H1 (cell line): ENCODE results near the gene TWNK. TPM values are rescaled to one million over a fixed set of nuclear protein-coding genes. Genes with fewer than 3 reads are reported as not detected.

Source experiments
- CTCF ChIA-PET: fragments of 300-600 bp; sonication (Branson Sonifier 250); formaldehyde crosslinking; loops from one replicate; lab custom pipeline; 2021; ENCODE audit not compliant: partially characterized antibody; lab: Charles Lee
- POLR2A ChIA-PET: fragments of 300-600 bp; sonication (Branson Sonifier 250); formaldehyde crosslinking; loops from one replicate; lab custom pipeline; 2021; ENCODE audit warnings: inconsistent platforms; ENCODE audit not compliant: partially characterized antibody; lab: Charles Lee
- DNase-seq, 2 experiments: peaks; one replicate each; pipeline versions ENCODE4 v3.0.0 to v3.0.0-alpha.2; 2010 to 2022; ENCODE audit warnings: low spot score in 2 of 2, low read depth in 1 of 2, mixed read lengths in 1 of 2
- FAIRE-seq: peaks from 2 replicates; lab custom pipeline; 2011; peaks lifted over from hg19 to GRCh38; lab: Jason Lieb, UNC
- H2AFZ ChIP-seq: 2 replicates; pipeline ENCODE4 v1.8.1; 2012; ENCODE audit warnings: low read length, inconsistent platforms
- H2AK5ac ChIP-seq: 2 replicates; pipeline ENCODE4 v1.6.1; 2013; ENCODE audit warnings: low read depth, low read length
- H2BK120ac ChIP-seq: replicated peaks from 2 replicates; pipeline ENCODE3; 2013; ENCODE audit warnings: low read depth, low read length, inconsistent platforms
- H2BK12ac ChIP-seq: 2 replicates; pipeline ENCODE4 v1.6.1; 2013; ENCODE audit warnings: low read depth, low read length
- H2BK15ac ChIP-seq: 2 replicates; pipeline ENCODE4 v1.6.1; 2013; ENCODE audit warnings: low read length
- H2BK20ac ChIP-seq: 2 replicates; pipeline ENCODE4 v1.6.1; 2013; ENCODE audit warnings: low read length
- H2BK5ac ChIP-seq: 2 replicates; pipeline ENCODE4 v1.6.1; 2013; ENCODE audit warnings: low read depth, low read length
- H3K14ac ChIP-seq: 2 replicates; pipeline ENCODE4 v1.6.1; 2013; ENCODE audit warnings: inconsistent platforms; ENCODE audit not compliant: insufficient read length
- H3K18ac ChIP-seq: 2 replicates; pipeline ENCODE4 v1.6.1; 2013; ENCODE audit warnings: low read length; ENCODE audit errors: extremely low read depth
- H3K23ac ChIP-seq: 2 replicates; pipeline ENCODE4 v1.6.1; 2013; ENCODE audit warnings: inconsistent platforms; ENCODE audit not compliant: insufficient read length
- H3K23me2 ChIP-seq: 2 replicates; pipeline ENCODE4 v1.6.1; 2013; ENCODE audit warnings: low read depth, low read length
- H3K27ac ChIP-seq: 2 replicates; pipeline ENCODE4 v1.6.1; 2011; ENCODE audit warnings: low read depth, low read length, inconsistent platforms
- H3K27me3 ChIP-seq, 4 experiments: replicated peaks in 1 of 4; 1 replicate in 1 of 4; 2 replicates in 3 of 4; pipeline versions ENCODE4 v1.6.1 to v1.8.1; 2011 to 2013; ENCODE audit warnings: low read length in 3 of 4, mild to moderate bottlenecking in 3 of 4, inconsistent platforms in 2 of 4, mixed read lengths in 2 of 4, moderate library complexity in 1 of 4; ENCODE audit not compliant: control insufficient read depth in 3 of 4, insufficient read depth in 3 of 4; ENCODE audit errors: extremely low read depth in 1 of 4
- H3K36me3 ChIP-seq, 4 experiments: 2 replicates each; pipeline versions ENCODE4 v1.6.1 to v1.8.1; 2011 to 2013; ENCODE audit warnings: mild to moderate bottlenecking in 4 of 4, low read length in 3 of 4, moderate library complexity in 2 of 4, control low read depth in 1 of 4, inconsistent platforms in 1 of 4; ENCODE audit not compliant: insufficient read depth in 4 of 4, control insufficient read depth in 2 of 4
- H3K4ac ChIP-seq: replicated peaks from 2 replicates; pipeline ENCODE3; 2013; ENCODE audit warnings: low read length, low read depth, mixed read lengths, inconsistent platforms; ENCODE audit not compliant: insufficient read length
- H3K4me1 ChIP-seq, 4 experiments: replicated peaks in 1 of 4; 1 replicate in 1 of 4; 2 replicates in 3 of 4; pipeline versions ENCODE4 v1.6.1 to v1.8.1; 2011 to 2013; ENCODE audit warnings: low read length in 3 of 4, inconsistent platforms in 2 of 4, mixed read lengths in 1 of 4; ENCODE audit not compliant: insufficient read depth in 4 of 4, control insufficient read depth in 3 of 4
- H3K4me2 ChIP-seq, 2 experiments: 2 replicates each; pipeline versions ENCODE4 v1.6.1 to v1.8.1; 2011 to 2013; ENCODE audit warnings: low read depth in 2 of 2, low read length in 2 of 2, control low read depth in 1 of 2, inconsistent platforms in 1 of 2, mild to moderate bottlenecking in 1 of 2; ENCODE audit not compliant: insufficient read depth in 1 of 2
- H3K4me3 ChIP-seq, 4 experiments: fragments of 200-600, 300-600 bp in 1 of 4; sonication (generic), shearing (Covaris generic), sonication (Bioruptor Twin) in 1 of 4; 2 replicates each; pipeline versions ENCODE4 v1.5.1 to v1.8.1; 2011 to 2016; ENCODE audit warnings: low read length in 4 of 4, low read depth in 3 of 4, control low read depth in 2 of 4, inconsistent platforms in 2 of 4, mild to moderate bottlenecking in 2 of 4, mixed read lengths in 1 of 4, moderate library complexity in 1 of 4; ENCODE audit not compliant: insufficient read depth in 2 of 4; ENCODE audit errors: extremely low read depth in 1 of 4
- H3K56ac ChIP-seq: replicated peaks from 2 replicates; pipeline ENCODE3; 2013; ENCODE audit warnings: low read depth, mild to moderate bottlenecking, mixed read lengths, low read length, inconsistent platforms; ENCODE audit not compliant: insufficient read length
- H3K79me1 ChIP-seq: 2 replicates; pipeline ENCODE4 v1.6.1; 2013; ENCODE audit warnings: low read depth, low read length, control low read depth
- H3K79me2 ChIP-seq, 2 experiments: 2 replicates each; pipeline versions ENCODE4 v1.6.1 to v1.8.1; 2012 to 2013; ENCODE audit warnings: low read length in 2 of 2, mild to moderate bottlenecking in 2 of 2, inconsistent platforms in 1 of 2; ENCODE audit not compliant: insufficient read depth in 2 of 2, control insufficient read depth in 1 of 2
- H3K9ac ChIP-seq, 4 experiments: replicated peaks in 1 of 4; 1 replicate in 1 of 4; 2 replicates in 3 of 4; pipeline versions ENCODE4 v1.6.1 to v1.8.1; 2011 to 2013; ENCODE audit warnings: low read depth in 3 of 4, low read length in 3 of 4, control low read depth in 2 of 4, mild to moderate bottlenecking in 2 of 4, moderate library complexity in 2 of 4, inconsistent platforms in 1 of 4; ENCODE audit errors: extremely low read depth in 1 of 4
- H3K9me3 ChIP-seq, 2 experiments: 2 replicates each; pipeline versions ENCODE4 v1.6.1 to v1.8.1; 2012 to 2013; ENCODE audit warnings: mild to moderate bottlenecking in 2 of 2, moderate library complexity in 2 of 2, control low read depth in 1 of 2, inconsistent platforms in 1 of 2, low read depth in 1 of 2, low read length in 1 of 2, mixed read lengths in 1 of 2; ENCODE audit not compliant: insufficient read depth in 2 of 2
- H4K20me1 ChIP-seq, 2 experiments: replicated peaks in 1 of 2; 2 replicates each; pipeline versions ENCODE3 to v1.8.1; 2011 to 2013; ENCODE audit warnings: inconsistent platforms in 2 of 2, low read length in 2 of 2, mild to moderate bottlenecking in 1 of 2; ENCODE audit not compliant: insufficient read depth in 2 of 2, control insufficient read depth in 1 of 2
- H4K5ac ChIP-seq: 2 replicates; pipeline ENCODE4 v1.6.1; 2013; ENCODE audit warnings: low read length, low read depth, mixed read lengths, inconsistent platforms; ENCODE audit not compliant: insufficient read length
- H4K8ac ChIP-seq: 2 replicates; pipeline ENCODE4 v1.8.0; 2013; ENCODE audit warnings: mild to moderate bottlenecking, moderate library complexity, low read length, inconsistent platforms; ENCODE audit not compliant: insufficient read depth; ENCODE audit errors: extremely low read depth
- H4K91ac ChIP-seq: replicated peaks from 2 replicates; pipeline ENCODE3; 2013; ENCODE audit warnings: low read length, mixed read lengths, inconsistent platforms; ENCODE audit not compliant: insufficient read length
- EP300 ChIP-seq, 2 experiments: IDR thresholded peaks; 1 replicate in 1 of 2; 2 replicates in 1 of 2; pipeline ENCODE4 v1.6.1; 2011 to 2012; ENCODE audit warnings: low read depth in 2 of 2, low read length in 2 of 2, mild to moderate bottlenecking in 2 of 2, borderline replicate concordance in 1 of 2, inconsistent platforms in 1 of 2, moderate library complexity in 1 of 2
- FOSL1 ChIP-seq: IDR thresholded peaks from 2 replicates; pipeline ENCODE4 v1.6.1; 2011; ENCODE audit warnings: mild to moderate bottlenecking, low read depth, low read length, moderate library complexity; ENCODE audit not compliant: insufficient read depth
- GTF2F1 ChIP-seq: IDR thresholded peaks from 2 replicates; pipeline ENCODE4 v1.6.1; 2012; ENCODE audit warnings: low read depth, low read length, improper control_type of control experiment, borderline replicate concordance
- RFX5 ChIP-seq: IDR thresholded peaks from 2 replicates; pipeline ENCODE4 v1.6.1; 2011; ENCODE audit warnings: low read depth, low read length, improper control_type of control experiment, borderline replicate concordance
- WGBS, 2 experiments: shearing (Covaris generic) in 1 of 2; methylation state at CpG; one replicate each; pipeline versions ENCODE4 v1.1.6 to v1.1.7; 2013 to 2015; ENCODE audit warnings: low lambda C conversion rate in 2 of 2, mixed read lengths in 2 of 2, inconsistent platforms in 1 of 2, low coverage in 1 of 2, missing lambda C conversion rate in 1 of 2; ENCODE audit not compliant: insufficient replicate concordance in 2 of 2, insufficient coverage in 1 of 2, insufficient read length in 1 of 2; ENCODE audit errors: extremely low coverage in 1 of 2, missing lambda C conversion rate in 1 of 2; 5-methylcytosine and 5-hydroxymethylcytosine counted together
- polyA plus RNA-seq, 7 experiments: library from polyadenylated mRNA; depleted of rRNA in 3 of 7; stranded (reverse) in 5 of 7; unstranded in 2 of 7; fragments of >200 nt in 5 of 7; fragments of 200-250 nt in 2 of 7; gene quantifications; 1 replicate in 5 of 7; 2 replicates in 1 of 7; 4 replicates in 1 of 7; pipeline versions ENCODE4 v1.2.1 to v1.2.3, GENCODE V29; 2011 to 2013; ENCODE audit warnings: missing spikeins in 2 of 7, mixed read lengths in 2 of 7
- total RNA-seq: library from RNA; stranded (reverse); fragmentation: NEBNext Ultra II Directional; extraction: Animal tissue kit (Norgen Biotek cat#: 25700); gene quantifications from 2 replicates; pipeline ENCODE4 v1.2.1, GENCODE V29; 2021

The TWNK gene
- total and polyA plus RNA-seq, 2 of the 8 experiments (the other 6 are each of a cell fraction or from before 2014, with no cell fraction given): 15.4 to 32.5 TPM

GRCh38 chr10:101005361-101005760 is 18.0 kb downstream of the TWNK start:
- no peak for DNase-seq
- Histone ChIP-seq H2BK5ac (no peak overlapping the region), H3K18ac (no peak overlapping the region), H3K4me1 (peaks cover 0 to 15% (median 9%) of the 10 kb centered on the region in 4 experiments; a peak in 6 of 7 replicates), H4K5ac (no peak overlapping the region), H2BK12ac (no peak overlapping the region), H3K4ac (no peak overlapping the region), H3K27ac (no peak overlapping the region), H3K14ac (no peak overlapping the region), H2BK120ac (no peak overlapping the region), H3K4me3 (no peak overlapping the region), H2BK20ac (no peak overlapping the region), H4K8ac (no peak overlapping the region), H3K4me2 (no peak overlapping the region), H2BK15ac (no peak overlapping the region), H3K79me2 (peaks cover 0 to 25% of the 10 kb centered on the region in 2 experiments; a peak in 2 of 4 replicates), H4K91ac (no peak overlapping the region), H2AFZ (no peak overlapping the region), H3K36me3 (peaks cover 11 to 47% (median 31%) of the 10 kb centered on the region in 4 experiments; a peak in 7 of 8 replicates), H3K79me1 (peaks cover 6% of the 10 kb centered on the region; the same call in 1 of the 2 replicates), H2AK5ac (no peak overlapping the region), H4K20me1 (peaks cover 2 to 19% of the 10 kb centered on the region in 2 experiments), H3K9ac (no peak overlapping the region), H3K23ac (no peak overlapping the region), H3K27me3 (no peaks in the 10 kb centered on the region), H3K23me2 (peaks cover 4% of the 10 kb centered on the region), H3K56ac (no peak overlapping the region), H3K9me3 (no peaks in the 10 kb centered on the region)
- no peak for FAIRE-seq
- 96% methylated on average over 22 of the region's 23 CpGs; no CpG with 5 or more reads in 1 of the 2 experiments for WGBS, 2 experiments
- CTCF ChIA-PET: interaction anchor here (1.0 to 26.8 kb wide), 4 partner anchors 11 to 26 kb away, joined by 4 to 464 read pairs (median 181); partner anchors contain the start of genes LZTS2, MRPL43, PDZD7 and SFXN3
- no peak for TF ChIP-seq RFX5
- no peak for TF ChIP-seq GTF2F1
- TF ChIP-seq FOSL1: no peak
- no peak for TF ChIP-seq EP300 (IDR thresholded peaks at IDR 0.05; ENCODE audit: borderline replicate concordance in 1 of 2, low read depth in 2 of 2, low read length in 2 of 2)
- POLR2A ChIA-PET: interaction anchor here (1.1 to 7.5 kb wide), 6 partner anchors 7 to 33 kb away, joined by 3 to 143 read pairs (median 4); partner anchors contain the start of genes LZTS2, MRPL43 and TWNK
